M059J (cell line): ENCODE data around the gene EPB41L2. TPM values are rescaled to one million over a fixed set of nuclear protein-coding genes. Genes with fewer than 3 reads are reported as not detected.
A peak's percentile ranks its signal among the peaks of the same experiment; 100 is the strongest.

Experiments
- DNase-seq: peaks from one replicate; pipeline ENCODE4 v3.0.0-alpha.2; 2012; ENCODE audit warnings: low read depth
- total RNA-seq: library from RNA; depleted of rRNA; stranded (reverse); fragments of >200 nt; shearing (Covaris generic); gene quantifications from 2 replicates; pipeline ENCODE4 v1.2.3, GENCODE V29; 2014

The EPB41L2 gene
- total RNA-seq, 1 experiment from 2014 or later = 43.0 TPM

DNA sequence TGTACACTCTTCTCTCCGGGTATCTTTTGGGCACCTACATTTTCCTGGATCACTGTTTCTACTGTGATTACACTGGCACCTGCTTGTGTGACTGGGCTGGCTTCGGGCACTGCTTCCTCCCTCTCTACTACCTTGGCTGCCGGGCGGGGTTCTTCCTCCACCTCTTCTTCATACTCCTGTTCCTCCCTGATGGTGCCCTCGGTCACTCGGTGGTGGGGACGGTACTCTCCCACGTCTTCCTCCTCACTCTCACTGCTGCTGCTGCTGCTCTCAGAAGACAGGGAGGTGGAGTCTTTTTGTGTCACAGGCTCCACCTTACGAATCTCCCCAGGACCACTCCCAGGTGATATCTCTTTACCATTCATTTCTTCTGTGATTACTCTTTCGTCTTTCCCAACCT is 193.4 kb downstream of the EPB41L2 start:
- DNase-seq = no peak

DNA sequence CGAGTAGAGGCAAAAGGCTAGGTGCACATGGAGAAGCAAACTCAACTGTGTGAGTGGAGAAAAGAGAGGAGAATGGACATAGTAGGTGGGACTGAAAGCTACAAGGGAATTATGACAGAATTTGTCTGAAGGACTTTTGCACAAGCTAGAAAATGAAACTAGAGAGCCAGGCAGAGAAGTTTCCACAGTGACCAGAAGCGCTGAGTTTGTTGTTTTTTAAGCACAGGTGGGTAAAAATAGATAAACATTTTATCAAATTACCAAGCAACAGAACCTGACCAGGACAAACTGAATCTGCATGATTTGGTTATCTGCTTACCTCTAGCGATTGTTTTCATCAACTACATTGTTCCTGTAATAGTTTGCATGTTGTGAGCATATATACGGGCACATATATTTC is 197.3 kb downstream of the EPB41L2 start:
- no peak for DNase-seq

DNA sequence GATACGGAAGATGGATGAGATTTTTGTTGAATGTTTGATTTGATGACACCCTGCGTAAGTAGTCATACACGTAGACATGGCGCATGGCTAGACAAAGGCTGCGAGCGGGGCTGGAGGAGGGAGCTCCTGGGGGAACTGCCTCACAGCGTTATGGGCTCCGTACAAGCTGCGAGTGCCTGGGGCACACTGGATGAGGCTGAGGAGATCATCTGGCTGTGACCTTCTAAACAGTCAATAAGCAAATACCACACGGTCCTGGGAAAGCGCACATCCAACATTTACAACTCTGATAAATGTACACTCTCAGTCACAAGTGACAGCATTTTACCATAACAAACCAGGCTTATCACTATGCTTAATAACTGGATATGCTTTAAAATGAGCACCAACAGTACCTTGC is 198.7 kb downstream of the EPB41L2 start:
- no peak for DNase-seq

DNA sequence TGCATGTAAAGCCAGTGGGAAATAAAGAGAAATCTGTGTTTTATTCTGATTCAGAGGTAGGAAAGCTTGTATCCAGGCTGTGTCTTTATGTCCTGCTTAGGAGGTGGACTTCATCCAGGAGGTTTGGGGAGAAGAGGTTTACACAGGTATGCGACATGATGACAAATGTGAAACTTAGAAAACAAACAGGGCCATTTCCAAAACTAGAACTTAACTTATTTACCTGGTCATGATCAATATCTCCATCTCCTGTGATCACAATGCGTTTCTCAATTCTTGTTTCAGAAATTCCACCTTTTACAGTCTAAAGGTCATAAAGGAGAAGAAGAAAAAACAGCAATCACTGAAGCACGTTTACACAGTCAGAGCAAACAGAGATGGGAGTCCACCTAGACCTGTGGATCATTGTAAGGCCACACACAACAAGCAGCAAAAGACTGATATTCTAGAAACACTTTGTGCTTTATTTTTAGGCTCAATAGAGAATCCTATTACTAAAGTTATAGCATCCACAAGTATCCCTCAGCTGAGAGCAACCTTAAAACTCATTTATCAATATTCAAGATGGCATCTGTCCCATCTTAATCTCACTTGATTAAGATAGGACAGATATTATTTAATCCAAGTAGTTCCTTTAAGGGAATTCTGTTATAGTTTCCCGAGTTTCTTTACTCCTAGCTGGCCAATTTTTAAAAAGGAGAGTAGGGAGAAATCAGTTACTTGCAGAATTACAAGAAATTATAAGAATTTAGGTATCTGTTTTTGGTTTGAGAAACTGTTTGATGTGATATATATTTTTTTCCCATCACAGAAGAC is 199.4 kb downstream of the EPB41L2 start:
- DNase-seq = no peak

DNA sequence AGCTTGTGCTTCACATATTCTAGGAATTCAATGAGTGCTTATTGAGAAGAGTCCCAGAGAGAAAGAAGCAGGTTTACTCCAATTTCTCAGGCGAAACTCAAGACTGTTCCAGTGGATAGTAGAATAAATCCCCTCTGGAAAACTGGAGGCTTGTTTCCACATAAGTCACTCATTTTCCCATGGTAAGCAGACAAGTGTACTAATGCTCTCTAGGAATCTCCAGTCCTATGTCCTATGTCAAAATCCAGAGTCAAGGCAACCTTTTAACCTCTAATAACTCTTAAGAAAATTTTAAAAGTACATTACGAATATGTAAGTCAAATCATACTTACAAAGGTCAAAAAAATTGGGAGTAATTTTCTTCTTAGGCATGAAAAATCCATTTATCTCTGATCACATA is 200.7 kb downstream of the EPB41L2 start:
- no peak for DNase-seq

DNA sequence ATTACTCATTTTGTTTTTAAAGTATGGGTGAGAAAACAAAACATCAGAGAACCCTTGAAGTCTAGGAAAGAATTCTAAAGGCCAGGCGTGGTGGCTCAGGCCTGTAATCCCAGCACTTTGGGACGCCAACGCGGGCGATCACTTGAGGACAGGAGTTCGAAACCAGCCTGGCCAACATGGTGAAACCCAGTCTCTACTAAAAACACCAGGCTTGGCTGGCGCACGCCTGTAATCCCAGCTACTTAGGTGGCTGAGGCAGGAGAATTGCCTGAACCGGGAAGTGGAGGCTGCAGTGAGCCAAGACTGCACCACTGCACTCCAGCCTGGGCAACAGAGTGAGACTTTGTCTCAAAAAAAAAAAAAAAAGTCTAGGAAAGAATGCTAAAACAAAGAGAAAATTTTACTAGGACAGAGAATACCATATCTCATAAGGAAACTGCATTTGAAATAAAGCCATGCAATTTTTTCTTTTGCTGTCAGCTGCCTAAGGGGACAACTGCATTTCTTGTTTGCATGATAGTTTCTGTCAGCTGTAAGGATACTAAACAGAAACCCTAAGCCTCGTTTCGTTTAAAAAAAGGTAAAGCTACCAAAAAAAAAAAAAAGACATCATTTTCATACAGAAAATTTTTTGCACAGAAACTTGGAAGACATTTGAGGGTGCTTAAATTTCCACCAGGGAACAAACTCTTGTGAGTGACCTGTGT is 203.7 kb downstream of the EPB41L2 start:
- no peak for DNase-seq

DNA sequence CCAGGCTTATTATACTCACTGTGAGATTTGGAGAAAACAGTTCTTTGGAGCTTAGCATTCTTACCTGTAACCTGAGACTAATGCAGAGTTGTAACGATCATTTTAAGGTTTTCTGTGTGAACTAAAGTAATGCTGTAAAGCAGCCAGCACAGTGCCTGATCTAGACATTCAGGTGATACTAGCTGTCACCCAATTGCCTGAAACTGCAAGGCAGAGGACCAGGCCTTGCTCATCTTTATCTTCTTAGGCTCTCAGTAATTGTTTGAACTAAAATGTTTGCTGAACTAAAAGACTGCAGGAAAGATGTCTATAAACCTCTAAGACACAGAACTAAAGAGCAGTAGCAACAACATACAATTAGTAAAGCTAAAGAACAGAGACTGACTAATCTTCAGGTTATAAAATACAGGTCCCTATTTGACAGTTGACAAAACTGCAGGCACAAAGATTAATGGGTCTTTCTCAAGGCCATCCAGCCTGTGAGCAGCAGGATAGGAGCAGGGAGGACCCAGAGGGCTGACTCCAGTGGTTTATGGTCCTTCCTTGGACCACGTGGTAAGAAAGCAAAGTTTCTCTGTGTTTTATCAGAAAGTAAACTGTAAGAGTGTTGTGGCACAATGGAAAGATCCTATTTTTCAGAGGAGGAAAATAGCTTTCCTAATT is 204.4 kb downstream of the EPB41L2 start:
- DNase-seq = no peak

DNA sequence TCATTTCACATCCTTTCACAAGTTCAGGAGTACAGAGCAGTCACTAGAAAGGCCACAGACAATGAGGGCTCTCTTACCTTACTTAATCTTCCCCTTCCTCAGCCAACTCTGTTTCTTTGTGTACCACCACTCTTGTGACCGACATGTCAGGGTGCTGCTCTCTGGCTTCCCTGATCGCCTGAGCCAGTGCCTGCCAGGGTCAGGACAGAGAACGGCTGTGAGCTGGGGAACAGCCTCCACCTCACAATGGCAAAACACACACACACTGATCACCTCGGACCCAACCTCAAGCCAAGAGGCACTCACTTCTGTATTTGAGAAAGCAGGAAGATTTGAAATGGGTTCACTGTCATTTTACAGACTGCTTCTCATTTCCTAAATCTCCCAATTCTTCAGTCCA is 205.0 kb downstream of the EPB41L2 start:
- DNase-seq = no peak

DNA sequence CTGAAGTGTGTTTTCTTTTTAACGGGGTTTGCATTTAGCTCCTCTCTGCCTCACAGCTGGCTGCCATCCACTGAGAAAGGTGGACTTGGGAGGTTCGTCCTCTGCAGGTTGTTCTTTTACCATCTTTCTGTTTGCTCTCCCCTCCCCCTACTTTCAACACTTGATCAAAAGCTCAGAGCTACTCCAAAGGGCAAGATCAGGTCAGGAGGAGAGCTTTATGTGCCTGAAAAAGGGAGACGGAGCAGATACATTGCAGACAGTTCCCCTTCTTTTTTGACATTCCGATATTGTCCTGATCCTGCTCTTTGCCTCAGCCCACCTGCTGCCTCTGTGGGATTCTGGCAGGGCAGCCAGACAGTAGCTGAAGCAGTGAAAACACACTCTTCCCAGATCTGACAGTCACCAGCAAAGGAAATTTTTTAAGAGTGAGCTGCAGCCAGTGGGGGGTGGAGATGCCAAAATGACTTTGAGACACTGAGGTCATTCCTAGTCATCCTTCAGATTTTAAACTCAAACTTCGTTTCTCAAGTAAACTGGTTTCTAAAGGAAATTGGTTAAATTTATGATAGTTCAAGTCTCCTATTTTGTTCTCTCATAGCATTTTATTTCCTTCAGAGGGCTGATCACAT is 209.4 kb downstream of the EPB41L2 start:
- DNase-seq = peak; percentile 63

DNA sequence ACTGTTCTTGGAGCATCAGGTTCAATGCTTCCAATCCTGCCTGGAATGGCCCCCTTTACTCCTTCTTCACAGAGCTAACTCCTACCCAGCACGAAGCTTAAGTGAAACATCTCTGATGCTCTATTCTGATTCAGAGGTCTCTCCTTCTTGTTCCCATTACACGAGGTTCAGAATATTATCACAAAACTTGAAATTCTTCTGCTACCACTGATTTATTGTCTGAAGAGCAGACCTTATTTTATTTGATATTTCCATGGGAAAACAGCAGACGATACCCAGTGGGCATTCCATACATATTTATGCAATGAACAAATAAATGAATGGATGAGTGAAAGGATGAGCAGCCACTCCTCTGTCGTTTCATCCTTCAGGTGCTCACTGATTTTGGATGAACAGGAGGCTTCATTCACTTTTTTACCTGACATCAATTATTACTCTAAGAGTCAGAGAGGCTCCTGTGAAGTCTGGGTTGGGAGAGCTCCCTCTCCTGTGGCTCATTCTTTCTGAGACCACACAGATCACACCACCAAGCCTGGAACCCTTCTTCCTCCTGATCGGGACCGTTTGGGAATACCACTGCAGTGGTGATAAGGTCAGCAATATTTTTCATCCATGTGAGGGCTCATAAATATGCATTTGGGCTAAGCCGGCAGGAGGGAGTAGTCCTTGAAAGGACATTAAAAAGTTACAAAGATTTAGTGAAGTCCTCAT is 210.0 kb downstream of the EPB41L2 start:
- DNase-seq = peak; percentile 10

DNA sequence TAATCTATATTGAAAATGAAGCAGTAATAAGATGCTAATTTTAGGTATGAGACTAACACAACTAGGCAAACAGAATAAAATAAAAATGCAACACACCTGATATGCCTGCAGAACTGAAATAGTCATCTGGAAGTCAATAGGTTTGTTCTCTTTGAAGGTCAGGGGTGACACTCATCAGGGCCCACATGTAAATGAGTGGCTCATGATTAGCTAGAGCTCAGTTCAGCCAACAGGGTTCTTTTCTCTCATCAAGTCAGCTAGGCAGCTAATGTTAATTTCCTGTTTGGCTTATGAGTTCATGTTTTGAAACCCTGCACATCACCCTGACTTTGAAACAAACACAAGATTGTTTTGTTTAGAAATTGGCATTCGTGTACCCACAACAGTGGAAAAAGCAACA is 212.0 kb downstream of the EPB41L2 start:
- no peak for DNase-seq

DNA sequence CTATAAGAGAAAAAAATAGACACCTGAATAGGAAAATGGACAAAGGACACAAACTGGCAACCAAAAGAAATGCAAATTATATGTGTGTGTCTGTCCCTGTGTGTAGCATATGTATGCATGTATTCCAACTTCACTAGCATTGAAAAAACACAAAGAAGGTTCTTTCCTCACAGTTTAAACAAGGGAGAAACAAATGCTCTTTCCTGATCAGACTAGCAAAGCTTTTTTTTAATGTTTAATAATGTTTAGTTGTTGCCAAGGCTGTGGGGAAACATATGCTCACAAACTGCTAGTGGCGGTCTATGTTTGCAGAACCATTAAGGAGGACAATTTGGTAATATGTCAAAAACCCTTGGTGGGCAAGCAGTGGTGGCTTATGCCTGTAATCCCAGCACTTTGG is 213.5 kb downstream of the EPB41L2 start:
- DNase-seq = no peak

DNA sequence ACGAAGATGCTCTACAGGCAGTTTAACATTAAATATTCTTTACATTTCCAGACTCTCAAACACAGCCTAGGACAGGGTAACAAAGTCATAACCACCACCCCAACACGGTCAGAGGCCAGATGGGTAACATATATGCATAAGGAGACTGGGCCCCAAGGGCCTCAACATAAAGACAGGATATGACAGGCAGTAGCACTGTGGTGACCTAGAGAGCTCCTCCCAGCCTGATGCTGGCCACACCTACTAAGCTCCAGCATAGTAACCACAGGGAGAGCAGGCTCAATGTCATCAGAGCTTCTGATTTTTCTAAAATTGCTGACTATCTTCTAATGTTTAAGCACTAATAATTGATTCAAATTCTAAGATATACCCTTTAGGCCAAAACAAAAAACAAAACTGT is 214.1 kb downstream of the EPB41L2 start:
- DNase-seq = peak; percentile 29

DNA sequence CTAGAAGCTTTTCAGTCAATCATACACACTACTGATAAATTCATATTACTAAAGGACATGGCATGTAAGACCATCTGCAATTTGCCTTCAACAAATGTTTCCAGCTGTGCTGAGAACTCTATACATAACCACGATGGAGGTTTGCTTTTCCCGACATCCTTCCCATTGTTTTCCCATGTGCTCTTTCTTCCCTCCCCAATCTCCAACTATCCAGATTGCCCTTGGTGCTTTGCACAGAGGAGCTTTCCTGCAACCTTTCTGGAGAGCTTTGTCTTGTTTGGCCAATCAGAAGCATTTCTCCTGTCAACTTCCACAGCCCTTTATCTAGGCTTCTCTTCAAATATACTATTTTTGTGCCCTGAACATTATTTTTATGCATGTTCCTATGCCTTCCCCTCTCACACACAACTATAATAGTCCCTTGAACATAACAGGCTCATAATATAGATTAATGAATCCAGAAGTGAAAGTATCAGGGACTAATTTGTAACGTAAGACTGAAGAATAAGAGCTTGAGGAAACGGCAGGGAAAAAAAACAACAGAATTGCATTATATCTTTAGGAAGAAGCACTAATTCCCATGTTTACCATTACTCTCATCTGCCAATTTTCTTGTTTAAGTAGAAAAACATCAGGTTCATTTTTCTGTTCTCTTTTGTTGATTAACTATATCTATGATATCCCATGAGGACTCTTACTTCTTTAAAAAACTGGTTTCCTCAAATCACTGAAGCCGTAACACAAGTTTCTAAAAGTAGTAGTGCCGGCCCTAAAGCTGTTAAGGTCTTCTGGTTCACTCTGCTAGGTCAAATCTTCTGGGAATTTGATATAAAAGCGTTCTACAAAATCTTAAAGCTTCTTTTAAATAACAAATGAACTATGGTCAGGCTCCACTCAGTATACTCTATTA is 215.8 kb downstream of the EPB41L2 start:
- no peak for DNase-seq

DNA sequence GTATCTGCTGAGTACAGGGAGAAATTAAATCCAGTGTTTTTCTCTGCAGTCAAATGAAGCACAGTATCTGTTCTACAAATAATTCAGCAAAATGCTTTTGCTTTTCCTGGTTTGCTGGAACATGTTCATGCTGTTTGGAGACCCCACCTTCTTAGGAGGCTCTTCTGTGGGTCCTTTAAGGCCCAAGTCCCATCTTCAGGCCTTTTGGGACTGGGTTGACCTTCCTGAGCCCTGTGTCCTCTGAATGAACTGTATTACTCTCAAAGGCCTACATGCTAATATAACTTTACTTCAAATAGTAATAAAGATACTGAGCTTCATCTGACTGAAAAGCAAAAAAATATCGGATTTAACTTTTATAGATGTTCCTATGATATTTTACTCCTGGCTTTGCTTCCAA is 216.5 kb downstream of the EPB41L2 start:
- no peak for DNase-seq

DNA sequence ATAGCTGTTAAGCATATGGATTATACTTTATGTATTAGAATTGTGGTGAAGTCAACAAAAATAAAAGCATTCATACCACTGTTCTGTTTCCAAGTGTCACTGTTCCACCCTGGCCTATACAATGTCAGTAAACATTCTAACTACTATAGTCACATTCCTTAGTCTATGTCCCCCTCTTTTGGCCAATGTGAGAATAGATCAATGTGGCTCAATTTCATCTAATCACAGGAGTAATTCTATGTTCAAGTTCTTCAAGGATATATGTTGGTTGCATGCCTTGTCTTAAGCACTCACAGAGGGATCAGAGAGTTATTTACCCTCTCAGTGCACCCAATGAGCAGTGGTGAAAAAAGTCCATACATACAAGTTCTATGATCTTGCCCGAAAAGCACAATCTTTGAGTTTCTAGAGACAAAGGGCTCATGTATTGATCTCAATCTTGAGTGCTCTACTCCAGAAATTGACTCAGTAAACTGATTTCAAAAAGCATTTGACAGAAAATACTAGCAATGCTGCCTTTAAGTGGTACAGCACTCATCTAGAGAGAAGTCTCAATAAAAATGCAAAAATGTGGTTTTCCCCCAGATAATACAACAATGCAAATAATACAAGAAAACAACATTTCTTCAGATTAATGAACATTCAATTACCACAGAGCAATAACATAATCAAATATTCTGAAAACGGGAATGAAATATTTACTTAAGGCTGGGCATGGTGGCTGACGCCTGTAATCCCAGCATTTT is 219.3 kb downstream of the EPB41L2 start:
- peak; percentile 63 for DNase-seq

DNA sequence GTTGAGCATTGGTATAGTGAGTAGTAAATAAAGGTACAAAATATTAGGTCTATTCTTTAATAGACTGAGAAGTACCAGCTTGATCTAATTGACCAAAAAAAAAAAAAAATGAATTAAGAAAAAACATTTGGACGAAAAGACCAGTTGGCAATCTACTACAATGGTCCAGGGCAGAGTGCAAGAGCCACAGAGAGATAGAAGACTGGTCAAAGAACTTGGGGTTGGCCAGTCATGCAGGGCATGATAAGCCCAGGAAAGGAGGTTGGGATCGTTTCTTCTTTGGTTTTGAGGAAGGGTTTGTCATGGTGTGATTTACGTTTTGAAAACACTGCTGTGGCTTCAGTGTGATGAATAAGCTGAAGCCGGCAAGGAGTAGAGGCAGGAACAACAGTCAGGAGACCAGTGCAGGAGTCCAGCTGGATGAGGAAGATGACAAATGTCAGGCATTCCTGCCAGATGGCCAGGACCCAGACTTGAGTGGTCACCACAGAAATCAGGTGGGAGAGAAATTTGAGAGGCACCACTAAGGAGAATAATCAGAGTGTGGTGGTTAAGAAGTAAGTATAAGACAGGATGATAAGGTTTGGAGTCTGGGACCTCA is 221.8 kb downstream of the EPB41L2 start:
- DNase-seq = peak; percentile 68

DNA sequence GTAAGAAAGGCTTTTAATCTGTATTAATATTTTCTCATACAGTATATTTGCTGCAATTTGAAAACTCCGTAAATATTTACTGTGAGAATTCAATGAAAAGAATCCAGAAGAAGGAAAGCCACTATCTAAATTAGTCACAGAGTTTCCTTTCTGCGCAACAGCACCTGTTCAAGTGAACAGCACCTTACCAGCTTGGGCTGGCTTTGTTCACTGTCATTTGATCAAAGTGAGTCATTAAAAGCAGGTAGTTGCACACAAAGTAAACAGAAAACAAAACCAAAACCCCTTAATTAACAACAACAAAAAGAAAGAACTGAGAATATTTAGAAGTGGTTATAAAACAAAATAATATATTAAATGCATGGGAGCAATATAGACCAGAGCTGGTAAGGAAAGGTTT is 223.0 kb downstream of the EPB41L2 start:
- no peak for DNase-seq

DNA sequence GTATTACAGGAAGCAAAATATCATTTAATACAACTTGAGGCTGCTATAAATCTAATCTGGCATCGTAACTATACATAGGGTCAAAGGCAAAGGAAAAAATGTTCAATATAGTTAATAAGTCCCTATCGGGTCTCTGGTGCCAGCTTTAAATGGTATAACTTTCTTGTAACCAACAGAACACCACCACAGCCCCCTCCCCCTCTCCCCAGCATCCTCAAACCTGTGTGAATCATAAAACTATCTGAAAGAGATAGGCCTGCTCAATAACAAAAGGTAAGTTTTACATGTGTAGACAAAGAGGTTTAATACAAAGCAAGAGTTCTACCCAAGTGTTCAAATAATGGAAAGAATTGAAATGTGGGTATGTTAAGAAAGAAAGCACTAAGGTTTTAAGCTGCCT is 223.7 kb downstream of the EPB41L2 start:
- no peak for DNase-seq

DNA sequence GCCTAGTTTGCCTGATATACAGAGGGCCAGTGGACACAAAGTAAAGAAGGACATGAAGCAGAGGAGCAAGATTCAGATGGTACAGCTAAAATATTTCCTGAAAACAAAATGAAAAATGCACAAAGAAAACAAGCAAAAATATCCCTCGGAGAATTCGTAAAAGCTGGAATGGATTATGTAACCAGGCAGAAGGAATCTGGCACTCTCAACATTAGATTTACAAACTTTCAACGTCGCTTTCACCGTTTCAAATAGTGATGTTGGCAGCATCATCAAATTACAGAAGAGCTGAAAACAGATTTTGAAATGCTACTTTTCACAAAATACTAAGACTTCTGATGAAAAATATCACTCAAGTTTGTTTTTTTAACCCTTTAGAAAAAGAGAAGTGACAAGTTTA is 224.1 kb downstream of the EPB41L2 start:
- DNase-seq = no peak
